ENCODE measurements around the gene SLC16A11. TPM values are rescaled to one million over a fixed set of nuclear protein-coding genes. Genes with fewer than 3 reads are reported as not detected.

SLC16A11 gene
- total and polyA plus RNA-seq, 9 of the 15 experiments (the other 6 are each of a cell fraction or from before 2014, with no cell fraction given): not detected

GRCh38 chr17:7035591-7036368 lies 8.1 kb downstream of the SLC16A11 start, which contains the start of gene SLC16A13 (continued):
- TF ChIP-seq DEAF1 (CRISPR knock-in tag; IDR thresholded peaks at IDR 0.05): no peak
- TF ChIP-seq ZBTB8A (IDR thresholded peaks at IDR 0.05; ENCODE audit: partially characterized antibody): no peak
- TF ChIP-seq NFE2L1 (tag; IDR thresholded peaks at IDR 0.05; ENCODE audit: borderline replicate concordance, low read depth): no peak
- no peak for TF ChIP-seq MXI1 (IDR thresholded peaks at IDR 0.05; ENCODE audit: low read depth, low read length)
- 0 out of 2 replicates have a peak, but pooled peaks have one; percentile 35 for TF ChIP-seq GTF2F1 (IDR thresholded peaks at IDR 0.05; ENCODE audit: low read depth, low read length)
- TF ChIP-seq MYNN (IDR thresholded peaks at IDR 0.05): no peak
- no peak for TF ChIP-seq MYNN (CRISPR knock-in tag; IDR thresholded peaks at IDR 0.05)
- TF ChIP-seq ZNF121 (CRISPR knock-in tag; conservative IDR thresholded peaks at IDR 0.05): no peak
- no peak for TF ChIP-seq HLTF (IDR thresholded peaks at IDR 0.05)
- TF ChIP-seq ZNF699 (CRISPR knock-in tag; IDR thresholded peaks at IDR 0.05; ENCODE audit: insufficient replicate concordance): no peak
- TF ChIP-seq EP400 (IDR thresholded peaks at IDR 0.05): peak; percentile 69
- no peak for TF ChIP-seq SFPQ (IDR thresholded peaks at IDR 0.05; ENCODE audit: low read depth, low read length)
- TF ChIP-seq EP300 (IDR thresholded peaks at IDR 0.05; ENCODE audit: low read length): no peak
- TF ChIP-seq ZNF232 (CRISPR knock-in tag; IDR thresholded peaks at IDR 0.05): no peak
- TF ChIP-seq GMEB1 (CRISPR knock-in tag; IDR thresholded peaks at IDR 0.05): no peak
- no peak for TF ChIP-seq KLF10 (CRISPR knock-in tag; IDR thresholded peaks at IDR 0.05)
- TF ChIP-seq BCLAF1 (IDR thresholded peaks at IDR 0.05; ENCODE audit: borderline replicate concordance in 1 of 2, control insufficient read depth in 1 of 2, low read depth in 2 of 2, low read length in 1 of 2): no peak
- TF ChIP-seq ZNF41 (CRISPR knock-in tag; conservative IDR thresholded peaks at IDR 0.05): no peak
- no peak for TF ChIP-seq DPF2 (IDR thresholded peaks at IDR 0.05)
- TF ChIP-seq PHB2 (IDR thresholded peaks at IDR 0.05; ENCODE audit: low read depth): no peak
- no peak for TF ChIP-seq SRSF9 (IDR thresholded peaks at IDR 0.05; ENCODE audit: borderline replicate concordance, low read depth, low read length)
